Measurements from ENCODE around the gene PIRT. TPM values are rescaled to one million over a fixed set of nuclear protein-coding genes. Genes with fewer than 3 reads are reported as not detected.

PIRT gene
- total RNA-seq, 1 donor: not detected

DNA sequence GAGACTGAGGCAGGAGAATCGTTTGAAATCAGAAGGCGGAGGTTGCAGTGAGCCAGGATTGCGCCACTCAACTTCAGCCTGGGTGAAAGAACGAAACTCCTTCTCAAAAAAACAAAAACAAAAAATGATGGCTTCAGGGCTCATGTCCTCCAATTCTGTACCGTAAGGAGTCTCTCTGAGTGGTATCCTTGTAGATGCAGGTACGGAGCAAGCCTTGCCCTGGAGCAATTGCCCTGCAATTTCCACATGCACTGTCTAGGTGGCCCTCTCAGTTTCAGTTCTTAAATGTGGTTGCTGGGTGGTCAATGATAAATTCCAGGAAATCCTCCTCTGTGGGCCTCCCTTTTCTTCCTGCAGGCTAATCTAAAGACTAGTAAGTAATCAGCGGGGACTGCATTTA, 44.6 kb downstream of the PIRT start:
- TF ChIP-seq, protein P1, sequence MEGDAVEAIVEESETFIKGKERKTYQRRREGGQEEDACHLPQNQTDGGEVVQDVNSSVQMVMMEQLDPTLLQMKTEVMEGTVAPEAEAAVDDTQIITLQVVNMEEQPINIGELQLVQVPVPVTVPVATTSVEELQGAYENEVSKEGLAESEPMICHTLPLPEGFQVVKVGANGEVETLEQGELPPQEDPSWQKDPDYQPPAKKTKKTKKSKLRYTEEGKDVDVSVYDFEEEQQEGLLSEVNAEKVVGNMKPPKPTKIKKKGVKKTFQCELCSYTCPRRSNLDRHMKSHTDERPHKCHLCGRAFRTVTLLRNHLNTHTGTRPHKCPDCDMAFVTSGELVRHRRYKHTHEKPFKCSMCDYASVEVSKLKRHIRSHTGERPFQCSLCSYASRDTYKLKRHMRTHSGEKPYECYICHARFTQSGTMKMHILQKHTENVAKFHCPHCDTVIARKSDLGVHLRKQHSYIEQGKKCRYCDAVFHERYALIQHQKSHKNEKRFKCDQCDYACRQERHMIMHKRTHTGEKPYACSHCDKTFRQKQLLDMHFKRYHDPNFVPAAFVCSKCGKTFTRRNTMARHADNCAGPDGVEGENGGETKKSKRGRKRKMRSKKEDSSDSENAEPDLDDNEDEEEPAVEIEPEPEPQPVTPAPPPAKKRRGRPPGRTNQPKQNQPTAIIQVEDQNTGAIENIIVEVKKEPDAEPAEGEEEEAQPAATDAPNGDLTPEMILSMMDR (IDR thresholded peaks at IDR 0.05; ENCODE audit: insufficient read depth, low read depth, low read length): no peak
- DNase-seq (ENCODE audit: low read depth): no peak

DNA sequence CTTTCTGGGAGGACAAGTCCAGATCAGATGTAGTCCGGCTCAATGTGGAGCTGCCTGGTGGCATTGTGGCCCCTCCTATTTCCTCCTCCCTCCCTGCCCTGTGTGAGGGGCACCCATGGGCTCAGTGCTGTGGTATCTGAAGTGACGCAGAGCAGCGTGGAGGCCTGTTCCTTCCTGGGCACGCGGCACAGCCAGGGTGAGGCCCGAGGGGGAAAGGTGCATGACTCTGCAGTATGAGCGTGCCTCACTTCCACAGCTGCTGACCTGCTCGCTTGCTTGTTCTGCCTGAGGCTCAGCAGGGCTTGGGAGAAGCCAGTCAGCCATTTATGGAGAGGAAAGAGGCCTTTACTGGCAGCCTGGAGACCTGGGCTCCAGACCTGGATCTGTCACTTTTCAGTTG, 45.7 kb downstream of the PIRT start:
- TF ChIP-seq, protein P1 (IDR thresholded peaks at IDR 0.05; ENCODE audit: insufficient read depth, low read depth, low read length): no peak

More for the DNA sequence above, 44.6 kb downstream of the PIRT start:
- no peak overlapping the region for H3K4me3 ChIP-seq (ENCODE audit: low read depth, low read length)

DNA sequence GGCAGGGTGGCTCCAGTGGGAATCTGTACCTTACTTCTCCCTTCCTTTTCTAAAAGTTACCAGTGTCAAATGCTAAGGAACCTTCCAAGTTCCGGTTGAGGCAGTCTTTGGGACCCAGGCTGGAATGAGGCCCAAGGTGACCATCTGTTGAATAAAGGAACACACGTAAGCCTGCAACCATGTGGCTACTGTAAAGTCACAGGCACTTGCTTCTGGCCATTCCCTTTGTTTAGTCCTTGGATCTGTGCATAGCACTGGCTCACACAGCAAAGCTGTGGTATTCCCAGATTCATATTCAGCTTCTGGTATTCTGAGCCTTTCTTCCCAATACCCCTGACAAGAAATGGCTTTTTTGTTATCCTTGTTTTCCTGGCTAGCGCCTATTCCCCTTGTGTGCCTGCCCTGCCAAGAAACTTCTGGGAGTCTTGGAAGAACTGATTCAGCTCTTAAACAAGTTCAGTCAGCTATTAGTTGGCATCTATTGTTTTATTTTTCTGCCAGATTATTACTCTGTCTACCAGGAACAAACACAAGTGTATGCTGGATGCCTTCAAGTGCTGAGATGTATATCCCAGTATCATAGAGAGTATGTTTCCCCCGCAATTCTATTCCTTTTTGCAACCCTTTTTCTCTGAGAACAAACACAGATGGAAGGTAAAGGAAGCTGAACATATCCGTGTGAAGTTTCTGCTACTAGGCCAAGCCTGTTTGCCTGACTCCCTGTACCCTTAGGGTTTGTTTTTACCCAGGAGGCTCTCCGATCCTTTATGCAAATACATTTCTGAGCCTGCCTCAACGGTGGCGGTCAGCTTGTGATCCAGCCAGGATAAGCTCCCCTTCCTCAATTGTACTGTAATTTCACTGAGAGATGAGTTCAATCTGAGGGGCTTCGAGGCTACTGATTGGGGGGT, 47.1 kb downstream of the PIRT start:
- H3K4me3 ChIP-seq (ENCODE audit: low read depth, low read length): no peak overlapping the region
- TF ChIP-seq, protein P1 (IDR thresholded peaks at IDR 0.05; ENCODE audit: insufficient read depth, low read depth, low read length): no peak
- DNase-seq (ENCODE audit: low read depth): no peak

More for the DNA sequence above, 45.7 kb downstream of the PIRT start:
- DNase-seq (ENCODE audit: low read depth): no peak
- H3K4me3 ChIP-seq (ENCODE audit: low read depth, low read length): no peak overlapping the region

DNA sequence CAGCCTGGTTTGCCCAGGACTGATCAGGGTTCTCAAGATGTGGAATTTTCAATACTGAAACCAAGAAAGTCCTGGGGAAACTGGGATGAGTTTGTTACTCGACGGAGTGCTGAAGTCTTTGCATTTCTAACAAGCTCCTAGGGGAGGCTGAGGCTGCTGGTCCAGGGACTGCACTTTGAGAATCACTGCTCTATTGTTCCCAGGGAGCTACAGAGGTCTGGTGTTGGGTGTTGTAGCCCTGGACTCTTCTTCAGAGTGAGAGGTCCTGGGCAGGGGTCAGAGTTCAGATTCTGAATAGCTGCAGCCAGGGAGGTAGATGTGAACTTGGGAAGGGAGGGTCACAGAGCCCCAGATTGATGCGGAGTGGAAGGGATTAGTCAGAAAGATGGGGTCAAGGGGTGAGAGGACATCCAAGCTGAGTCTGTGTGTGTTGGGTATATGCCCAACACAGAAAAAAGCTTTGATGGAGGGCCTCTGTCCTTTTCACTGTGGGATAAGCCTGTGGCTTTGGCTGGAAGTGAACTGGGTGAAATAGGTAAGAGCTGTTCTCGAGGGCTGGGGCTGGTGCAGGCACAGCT, 48.1 kb downstream of the PIRT start:
- no peak overlapping the region for H3K4me3 ChIP-seq (ENCODE audit: low read depth, low read length)
- DNase-seq (ENCODE audit: low read depth): no peak
- TF ChIP-seq, protein P1 (IDR thresholded peaks at IDR 0.05; ENCODE audit: insufficient read depth, low read depth, low read length): no peak

DNA sequence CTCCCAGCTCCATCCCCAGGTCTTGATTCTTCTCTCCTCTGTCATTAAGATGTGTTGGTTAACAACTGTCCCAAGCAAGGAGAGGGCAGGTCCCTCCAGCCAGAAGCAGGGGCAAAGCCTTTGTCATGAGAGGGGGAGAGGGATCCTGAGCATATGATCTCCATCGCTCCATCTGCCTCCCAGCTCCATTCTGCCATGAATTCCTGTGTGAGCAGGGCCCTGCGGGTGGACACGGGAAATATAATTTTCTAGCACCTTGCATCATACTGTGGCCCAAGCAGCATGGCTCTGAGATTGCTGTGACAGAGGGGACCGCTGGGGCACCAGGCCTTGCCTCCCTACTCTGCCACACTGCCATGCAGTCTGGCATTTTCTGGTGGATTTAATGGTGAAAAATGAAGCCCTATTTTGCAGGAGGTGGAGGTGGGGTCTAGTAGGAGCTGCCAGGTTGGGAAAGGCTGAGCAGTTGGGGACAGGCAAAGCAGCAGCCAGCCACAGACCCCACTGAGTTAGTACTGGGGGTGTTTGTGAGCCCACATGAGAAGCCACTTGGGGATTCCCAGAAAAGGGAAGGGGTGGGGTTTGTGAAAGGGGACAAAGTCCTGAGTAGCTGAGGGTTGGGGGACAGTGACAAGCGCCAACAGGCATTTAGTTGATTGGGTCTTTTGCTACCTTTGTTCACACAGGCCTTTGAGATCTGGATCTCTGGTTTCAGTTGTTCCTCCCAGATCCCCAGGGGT, 50.4 kb downstream of the PIRT start:
- TF ChIP-seq, protein P1 (IDR thresholded peaks at IDR 0.05; ENCODE audit: insufficient read depth, low read depth, low read length): no peak
- no peak overlapping the region for H3K4me3 ChIP-seq (ENCODE audit: low read depth, low read length)
- DNase-seq (ENCODE audit: low read depth): no peak

DNA sequence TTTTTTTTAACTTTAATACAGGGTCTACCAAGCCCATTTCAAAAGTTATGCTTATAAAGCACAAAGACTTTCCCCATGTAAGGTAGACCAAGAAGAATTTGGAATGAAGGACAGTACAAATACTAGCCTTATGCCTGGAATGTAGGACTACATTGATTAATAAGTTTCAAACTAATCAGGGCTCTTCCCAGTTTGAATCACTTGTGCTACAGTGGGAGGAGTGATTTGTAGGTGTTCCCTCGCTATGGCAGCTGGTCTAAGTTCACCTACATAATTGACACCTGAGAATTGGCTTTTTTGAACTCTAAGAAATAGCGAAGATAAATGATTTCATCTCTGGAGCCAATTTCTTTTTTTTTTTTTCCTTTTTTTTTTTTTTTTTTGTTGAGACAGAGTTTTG, 52.6 kb downstream of the PIRT start:
- H3K4me3 ChIP-seq (ENCODE audit: low read depth, low read length): no peak overlapping the region
- TF ChIP-seq, protein P1 (IDR thresholded peaks at IDR 0.05; ENCODE audit: insufficient read depth, low read depth, low read length): no peak
- no peak for DNase-seq (ENCODE audit: low read depth)
